ENCODE measurements around the gene NKD1.

- no peak for TF ChIP-seq PKNOX1 (IDR thresholded peaks at IDR 0.05)
- no peak for TF ChIP-seq ELF4 (IDR thresholded peaks at IDR 0.05)
- no peak for TF ChIP-seq HDGF (IDR thresholded peaks at IDR 0.05; ENCODE audit: borderline replicate concordance)
Measured at GRCh38 chr16:50678531-50678930, 130.3 kb downstream of the NKD1 start.
